Tibial nerve (tissue), 3 donors: ENCODE results near the gene CYTH2.

ENCODE experiments used
- POLR2A ChIP-seq, 2 donors: fragments of 450-650 bp; IDR thresholded peaks; one replicate each; pipeline ENCODE4 v1.6.1; 2017; ENCODE audit warnings: antibody characterized with exemption in 2 of 2, mild to moderate bottlenecking in 2 of 2, moderate library complexity in 2 of 2
- TF ChIP-seq, protein P1 (sequence below), 5 experiments: fragments of 200-600 bp in 3 of 5; fragments of 450-650 bp in 2 of 5; sonication (generic) in 3 of 5; IDR thresholded peaks; one replicate each; pipeline ENCODE4 v1.5.1; 2016 to 2019; ENCODE audit warnings: antibody characterized with exemption in 5 of 5, mild to moderate bottlenecking in 3 of 5, moderate library complexity in 2 of 5

DNA sequence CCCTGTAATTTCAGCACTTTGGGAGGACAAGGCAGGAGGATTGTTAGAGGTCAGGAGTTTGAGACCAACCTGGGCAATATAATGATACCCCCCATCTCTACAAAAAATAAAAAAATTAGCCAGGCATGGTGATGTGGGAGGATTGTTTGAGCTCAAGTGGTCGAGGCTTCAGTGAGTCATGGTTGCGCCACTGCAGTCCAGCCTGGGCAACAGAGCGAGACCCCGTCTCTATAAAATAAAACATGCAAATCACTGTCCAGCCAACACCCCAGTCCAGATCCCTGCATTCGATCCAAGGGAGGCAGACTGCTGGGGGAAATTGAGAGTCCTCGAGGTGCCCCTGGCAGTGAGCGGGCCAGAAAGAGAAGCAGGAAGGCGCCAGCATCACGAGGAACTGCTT lies 7.0 kb downstream of the CYTH2 start:
- no peak for TF ChIP-seq POLR2A (IDR thresholded peaks at IDR 0.05)
- TF ChIP-seq, protein P1, sequence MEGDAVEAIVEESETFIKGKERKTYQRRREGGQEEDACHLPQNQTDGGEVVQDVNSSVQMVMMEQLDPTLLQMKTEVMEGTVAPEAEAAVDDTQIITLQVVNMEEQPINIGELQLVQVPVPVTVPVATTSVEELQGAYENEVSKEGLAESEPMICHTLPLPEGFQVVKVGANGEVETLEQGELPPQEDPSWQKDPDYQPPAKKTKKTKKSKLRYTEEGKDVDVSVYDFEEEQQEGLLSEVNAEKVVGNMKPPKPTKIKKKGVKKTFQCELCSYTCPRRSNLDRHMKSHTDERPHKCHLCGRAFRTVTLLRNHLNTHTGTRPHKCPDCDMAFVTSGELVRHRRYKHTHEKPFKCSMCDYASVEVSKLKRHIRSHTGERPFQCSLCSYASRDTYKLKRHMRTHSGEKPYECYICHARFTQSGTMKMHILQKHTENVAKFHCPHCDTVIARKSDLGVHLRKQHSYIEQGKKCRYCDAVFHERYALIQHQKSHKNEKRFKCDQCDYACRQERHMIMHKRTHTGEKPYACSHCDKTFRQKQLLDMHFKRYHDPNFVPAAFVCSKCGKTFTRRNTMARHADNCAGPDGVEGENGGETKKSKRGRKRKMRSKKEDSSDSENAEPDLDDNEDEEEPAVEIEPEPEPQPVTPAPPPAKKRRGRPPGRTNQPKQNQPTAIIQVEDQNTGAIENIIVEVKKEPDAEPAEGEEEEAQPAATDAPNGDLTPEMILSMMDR (IDR thresholded peaks at IDR 0.05) = no peak
